Endodermal cell (in vitro differentiated cells): Measurements from ENCODE around the gene KIAA0930. TPM values are rescaled to one million over a fixed set of nuclear protein-coding genes. Genes with fewer than 3 reads are reported as not detected.

Source experiments
- DNase-seq: peaks from one replicate; pipeline ENCODE4 v3.0.0-alpha.2; 2017
- H3K27ac ChIP-seq: 2 replicates; pipeline ENCODE4 v1.5.1; 2013; ENCODE audit warnings: mild to moderate bottlenecking, low read depth, low read length, moderate library complexity
- H3K27me3 ChIP-seq: 2 replicates; pipeline ENCODE4 v1.6.1; 2013; ENCODE audit warnings: mild to moderate bottlenecking, low read length, moderate library complexity; ENCODE audit not compliant: insufficient read depth, control insufficient read depth, poor library complexity, severe bottlenecking
- H3K36me3 ChIP-seq: 2 replicates; pipeline ENCODE4 v1.7.0; 2013; ENCODE audit warnings: mild to moderate bottlenecking, low read length, moderate library complexity; ENCODE audit not compliant: control insufficient read depth, insufficient read depth
- H3K4me1 ChIP-seq: one replicate; pipeline ENCODE4 v1.7.0; 2013; ENCODE audit warnings: low read length; ENCODE audit not compliant: control insufficient read depth, insufficient read depth
- H3K4me3 ChIP-seq: 2 replicates; pipeline ENCODE4 v1.5.1; 2013; ENCODE audit warnings: mild to moderate bottlenecking, low read length, moderate library complexity
- H3K9ac ChIP-seq: 2 replicates; pipeline ENCODE4 v1.6.1; 2013; ENCODE audit warnings: mild to moderate bottlenecking, low read length, moderate library complexity; ENCODE audit not compliant: poor library complexity, severe bottlenecking; ENCODE audit errors: extremely low read depth
- H3K9me3 ChIP-seq: 2 replicates; pipeline ENCODE4 v1.6.1; 2013; ENCODE audit warnings: mild to moderate bottlenecking, low read length, moderate library complexity; ENCODE audit not compliant: control insufficient read depth
- H3K27ac Mint-ChIP-seq: 2 replicates; pipeline ENCODE4 v1.8.0; 2020; ENCODE audit warnings: mixed read lengths
- H3K27me3 Mint-ChIP-seq: 2 replicates; pipeline ENCODE4 v1.8.0; 2021; ENCODE audit warnings: mild to moderate bottlenecking, mixed read lengths; ENCODE audit not compliant: insufficient read depth
- H3K36me3 Mint-ChIP-seq: 2 replicates; pipeline ENCODE4 v1.8.0; 2020; ENCODE audit warnings: low read depth, mixed read lengths
- H3K4me1 Mint-ChIP-seq: 2 replicates; pipeline ENCODE4 v1.8.0; 2020; ENCODE audit warnings: mixed read lengths
- H3K4me3 Mint-ChIP-seq: 2 replicates; pipeline ENCODE4 v1.8.0; 2020; ENCODE audit warnings: mild to moderate bottlenecking, moderate library complexity, mixed read lengths
- H3K9me3 Mint-ChIP-seq: 2 replicates; pipeline ENCODE4 v1.8.0; 2020; ENCODE audit warnings: mild to moderate bottlenecking, mixed read lengths
- WGBS, 2 experiments: methylation state at CpG; one replicate each; pipeline versions ENCODE4 v1.1.5 to v1.1.7; 2013; ENCODE audit warnings: missing lambda C conversion rate in 2 of 2, mixed read lengths in 1 of 2; ENCODE audit not compliant: insufficient coverage in 1 of 2, insufficient read length in 1 of 2; 5-methylcytosine and 5-hydroxymethylcytosine counted together
- total RNA-seq, 2 donors: library from RNA; stranded (reverse); fragmentation: NEBNext Ultra II Directional in 1 of 2; extraction: Animal tissue kit (Norgen Biotek cat#: 25700) in 1 of 2; gene quantifications; 2 replicates in 1 of 2; 3 replicates in 1 of 2; pipeline ENCODE4 v1.2.1, GENCODE V29; 2021
- TF ChIP-seq, protein P1 (sequence below): fragments of 200-600 bp; sonication (generic); conservative IDR thresholded peaks from 2 replicates; pipeline ENCODE4 v1.5.0; 2021; ENCODE audit warnings: antibody characterized with exemption, mild to moderate bottlenecking

Gene KIAA0930
- total RNA-seq, 2 donors from 2014 or later, result 36.2 to 47.8 TPM

DNA sequence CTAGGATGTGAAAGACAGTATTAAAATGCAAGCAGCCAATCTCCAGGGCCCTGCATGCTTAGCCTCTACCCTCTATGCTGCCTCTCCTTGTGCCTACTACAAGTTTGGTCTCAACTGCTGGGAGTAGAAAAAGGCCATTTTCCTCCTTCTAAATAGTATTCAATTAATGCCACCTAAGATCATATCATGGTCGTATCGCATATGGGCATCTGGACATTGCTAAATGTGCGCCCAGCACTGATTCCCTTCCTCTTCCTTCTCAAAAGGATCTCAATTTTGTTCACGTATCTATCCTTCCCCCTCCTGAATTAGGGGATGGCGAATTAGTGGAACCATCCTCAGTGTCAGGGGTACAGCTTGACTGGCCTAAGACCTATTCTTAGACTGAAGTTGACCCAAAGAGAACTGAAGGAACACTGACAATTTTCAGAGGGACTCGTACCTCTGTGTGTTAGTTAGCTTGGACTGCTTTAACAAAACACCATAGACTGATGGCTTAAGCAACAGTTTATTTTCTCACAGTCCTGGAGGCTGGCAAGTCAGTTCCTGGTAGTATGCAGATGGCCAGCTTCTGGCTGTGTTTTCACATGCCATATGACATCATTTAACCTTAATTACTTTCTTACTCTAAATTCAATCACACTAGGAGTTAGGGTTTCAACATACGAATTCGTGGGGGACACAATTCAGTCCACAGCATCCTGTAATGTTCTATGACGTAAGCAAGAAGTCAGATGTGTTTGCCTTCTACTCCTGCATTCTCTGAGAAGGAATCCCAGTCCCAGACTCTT, 85.4 kb downstream of the KIAA0930 start:
- no peak for DNase-seq
- no peaks in the 10 kb centered on the region for H3K27me3 ChIP-seq
- Mint-ChIP-seq H3K9me3 (no peaks in the 10 kb centered on the region), H3K36me3 (peaks cover 35% of the 10 kb centered on the region), H3K27ac (no peak overlapping the region), H3K4me1 (peaks cover 37% of the 10 kb centered on the region), H3K4me3 (no peak overlapping the region), H3K27me3 (no peaks in the 10 kb centered on the region)
- no peak overlapping the region for H3K4me3 ChIP-seq
- peaks cover 40% of the 10 kb centered on the region for H3K36me3 ChIP-seq
- TF ChIP-seq, protein P1, sequence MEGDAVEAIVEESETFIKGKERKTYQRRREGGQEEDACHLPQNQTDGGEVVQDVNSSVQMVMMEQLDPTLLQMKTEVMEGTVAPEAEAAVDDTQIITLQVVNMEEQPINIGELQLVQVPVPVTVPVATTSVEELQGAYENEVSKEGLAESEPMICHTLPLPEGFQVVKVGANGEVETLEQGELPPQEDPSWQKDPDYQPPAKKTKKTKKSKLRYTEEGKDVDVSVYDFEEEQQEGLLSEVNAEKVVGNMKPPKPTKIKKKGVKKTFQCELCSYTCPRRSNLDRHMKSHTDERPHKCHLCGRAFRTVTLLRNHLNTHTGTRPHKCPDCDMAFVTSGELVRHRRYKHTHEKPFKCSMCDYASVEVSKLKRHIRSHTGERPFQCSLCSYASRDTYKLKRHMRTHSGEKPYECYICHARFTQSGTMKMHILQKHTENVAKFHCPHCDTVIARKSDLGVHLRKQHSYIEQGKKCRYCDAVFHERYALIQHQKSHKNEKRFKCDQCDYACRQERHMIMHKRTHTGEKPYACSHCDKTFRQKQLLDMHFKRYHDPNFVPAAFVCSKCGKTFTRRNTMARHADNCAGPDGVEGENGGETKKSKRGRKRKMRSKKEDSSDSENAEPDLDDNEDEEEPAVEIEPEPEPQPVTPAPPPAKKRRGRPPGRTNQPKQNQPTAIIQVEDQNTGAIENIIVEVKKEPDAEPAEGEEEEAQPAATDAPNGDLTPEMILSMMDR, result no peak
- H3K4me1 ChIP-seq, result peaks cover 7% of the 10 kb centered on the region
- no peaks in the 10 kb centered on the region for H3K9me3 ChIP-seq
- no peak overlapping the region for H3K27ac ChIP-seq
- no peak overlapping the region for H3K9ac ChIP-seq
- 86% methylated on average over 8 to 9 of the region's 9 CpGs for WGBS, 2 experiments

DNA sequence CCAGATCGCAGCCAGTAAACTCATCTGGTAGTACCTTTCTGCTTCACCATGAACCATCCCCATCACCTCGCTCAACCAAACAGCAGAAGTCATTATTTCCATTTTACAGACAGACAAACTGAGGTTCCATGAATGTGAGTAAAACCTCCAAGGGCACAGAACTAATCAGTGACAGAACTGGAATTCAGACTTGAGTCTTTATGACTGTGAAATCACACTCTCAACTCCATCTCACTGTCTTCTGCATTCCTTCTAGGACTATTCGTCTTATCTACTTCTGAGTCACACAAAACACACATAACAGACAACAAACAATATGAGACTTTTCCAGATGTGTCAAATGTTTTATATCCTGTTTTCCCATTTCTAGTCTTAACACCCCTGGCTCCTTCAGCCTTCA, 86.3 kb downstream of the KIAA0930 start:
- TF ChIP-seq, protein P1, result no peak
- no peak overlapping the region for H3K4me3 Mint-ChIP-seq
- H3K27ac ChIP-seq, result no peak overlapping the region

DNA sequence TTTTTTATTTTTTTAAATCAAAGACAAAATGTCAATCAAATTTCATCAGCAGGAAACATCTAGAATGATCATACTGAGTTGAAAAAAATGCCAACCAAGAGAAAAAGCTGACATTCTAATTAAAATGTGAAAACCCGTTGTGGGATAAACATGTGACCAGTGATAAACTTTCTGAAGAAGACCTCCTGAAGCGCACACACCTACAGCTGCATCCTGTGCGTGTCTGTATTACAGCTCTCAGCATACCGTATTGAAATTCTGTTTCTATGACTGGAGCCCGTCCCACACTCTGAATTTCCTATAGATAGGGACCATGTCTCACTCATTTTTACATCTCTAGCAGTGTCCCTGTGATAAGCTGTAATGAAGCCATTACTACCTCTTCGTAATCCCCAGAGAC, 89.2 kb downstream of the KIAA0930 start:
- no peaks in the 10 kb centered on the region for H3K9me3 ChIP-seq
- WGBS, 2 experiments, result 97 to 98% methylated on average over 5 to 6 of the region's 6 CpGs
- H3K27ac Mint-ChIP-seq, result no peak overlapping the region

More for the DNA sequence above, 86.3 kb downstream of the KIAA0930 start:
- no peak overlapping the region for H3K27ac Mint-ChIP-seq
- H3K4me1 Mint-ChIP-seq, result peaks cover 29% of the 10 kb centered on the region
- no peaks in the 10 kb centered on the region for H3K9me3 Mint-ChIP-seq
- no peaks in the 10 kb centered on the region for H3K27me3 Mint-ChIP-seq
- H3K36me3 Mint-ChIP-seq, result peaks cover 35% of the 10 kb centered on the region
- Histone ChIP-seq H3K9me3 (no peaks in the 10 kb centered on the region), H3K9ac (no peak overlapping the region), H3K36me3 (peaks cover 49% of the 10 kb centered on the region), H3K4me3 (no peak overlapping the region), H3K4me1 (peaks cover 7% of the 10 kb centered on the region), H3K27me3 (no peaks in the 10 kb centered on the region)
- DNase-seq, result no peak
- WGBS, 2 experiments, result 94% methylated on average over 2 to 3 of the region's 3 CpGs

More for the DNA sequence above, 89.2 kb downstream of the KIAA0930 start:
- Histone ChIP-seq H3K4me1 (no peaks in the 10 kb centered on the region), H3K27me3 (no peaks in the 10 kb centered on the region), H3K9ac (no peak overlapping the region), H3K4me3 (no peak overlapping the region), H3K27ac (no peak overlapping the region), H3K36me3 (peaks cover 40% of the 10 kb centered on the region)
- Mint-ChIP-seq H3K9me3 (peaks cover 2% of the 10 kb centered on the region), H3K4me3 (no peak overlapping the region), H3K4me1 (peaks cover 5% of the 10 kb centered on the region), H3K27me3 (no peaks in the 10 kb centered on the region), H3K36me3 (peaks cover 19% of the 10 kb centered on the region)
- TF ChIP-seq, protein P1, result no peak
- no peak for DNase-seq
